SK-N-SH treated with all-trans-retinoic acid at 6 μM for 48 hours (cell line): Measurements from ENCODE around the gene STARD13.

ENCODE experiments used
- ATAC-seq: fragments of 200-7000 bp; cut with Tn5 transposase; 3 replicates; pipeline ENCODE4 v1.9.1; 2020; ENCODE audit warnings: mild to moderate bottlenecking, moderate library complexity
- ARNTL ChIP-seq: fragments of 450-650 bp; formaldehyde crosslinking; IDR thresholded peaks from 2 replicates; pipeline ENCODE4 v1.5.0; 2020; ENCODE audit warnings: low read depth, mild to moderate bottlenecking, moderate library complexity, borderline replicate concordance
- BACH2 ChIP-seq: fragments of 250-450 bp; sonication (Bioruptor Pico); IDR thresholded peaks from 2 replicates; pipeline ENCODE4 v1.9.0; 2021; ENCODE audit warnings: mild to moderate bottlenecking, borderline replicate concordance
- CREB5 ChIP-seq: fragments of 250-450 bp; sonication (Bioruptor Pico); IDR thresholded peaks from 2 replicates; pipeline ENCODE4 v1.5.1; 2020; ENCODE audit warnings: low read depth, mild to moderate bottlenecking, moderate library complexity
- CSDC2 ChIP-seq: fragments of 250-450 bp; sonication (Bioruptor Pico); IDR thresholded peaks from 2 replicates; pipeline ENCODE4 v1.5.0; 2020; ENCODE audit warnings: mild to moderate bottlenecking, moderate library complexity
- ESRRG ChIP-seq: fragments of 250-450 bp; sonication (Bioruptor Pico); IDR thresholded peaks from 2 replicates; pipeline ENCODE4 v1.6.1; 2021; ENCODE audit warnings: mild to moderate bottlenecking
- GLIS3 ChIP-seq: fragments of 250-450 bp; sonication (Bioruptor Pico); IDR thresholded peaks from 2 replicates; pipeline ENCODE4 v1.5.0; 2020; ENCODE audit warnings: mild to moderate bottlenecking, moderate library complexity
- ISL1 ChIP-seq: fragments of 250-450 bp; sonication (Bioruptor Pico); IDR thresholded peaks from 2 replicates; pipeline ENCODE4 v2.1.2; 2022; ENCODE audit warnings: mild to moderate bottlenecking, moderate library complexity
- OSR1 ChIP-seq: fragments of 250-450 bp; sonication (Bioruptor Pico); IDR thresholded peaks from 2 replicates; pipeline ENCODE4 v1.8.0; 2022; ENCODE audit warnings: moderate library complexity, mild to moderate bottlenecking, inconsistent platforms
- PPARA ChIP-seq: fragments of 250-450 bp; sonication (Bioruptor Pico); IDR thresholded peaks from 2 replicates; pipeline ENCODE4 v1.5.0; 2020; ENCODE audit warnings: mild to moderate bottlenecking, borderline replicate concordance
- RARB ChIP-seq: fragments of 250-450 bp; sonication (Bioruptor Pico); IDR thresholded peaks from 2 replicates; pipeline ENCODE4 v1.8.0; 2021; ENCODE audit warnings: mild to moderate bottlenecking, moderate library complexity
- SNAI2 ChIP-seq: fragments of 250-450 bp; sonication (Bioruptor Pico); IDR thresholded peaks from 2 replicates; pipeline ENCODE4 v1.5.0; 2020; ENCODE audit warnings: mild to moderate bottlenecking, moderate library complexity
- TCF4 ChIP-seq: fragments of 250-450 bp; sonication (Bioruptor Pico); IDR thresholded peaks from 2 replicates; pipeline ENCODE4 v1.8.0; 2021; ENCODE audit warnings: mild to moderate bottlenecking, moderate library complexity, borderline replicate concordance
- TOX ChIP-seq: fragments of 250-450 bp; sonication (Bioruptor Pico); IDR thresholded peaks from 2 replicates; pipeline ENCODE4 v1.8.0; 2021; ENCODE audit warnings: mild to moderate bottlenecking, moderate library complexity, borderline replicate concordance
- TSHZ2 ChIP-seq: fragments of 250-450 bp; sonication (Bioruptor Pico); IDR thresholded peaks from 2 replicates; pipeline ENCODE4 v1.5.0; 2020; ENCODE audit warnings: mild to moderate bottlenecking, moderate library complexity
- ZC3H10 ChIP-seq: fragments of 250-450 bp; sonication (Bioruptor Pico); IDR thresholded peaks from 2 replicates; pipeline ENCODE4 v1.5.1; 2021; ENCODE audit warnings: mild to moderate bottlenecking, moderate library complexity
- ZFP3 ChIP-seq: fragments of 250-450 bp; sonication (Bioruptor Pico); IDR thresholded peaks from 2 replicates; pipeline ENCODE4 v1.5.0; 2020; ENCODE audit warnings: mild to moderate bottlenecking, moderate library complexity
- ZFP30 ChIP-seq: fragments of 450-650 bp; formaldehyde crosslinking; IDR thresholded peaks from 2 replicates; pipeline ENCODE4 v1.5.0; 2022; ENCODE audit warnings: mild to moderate bottlenecking, moderate library complexity
- ZNF565 ChIP-seq: fragments of 450-650 bp; formaldehyde crosslinking; conservative IDR thresholded peaks from 2 replicates; pipeline ENCODE4 v1.5.0; 2020; ENCODE audit warnings: low read depth, mild to moderate bottlenecking, moderate library complexity
- ZNF70 ChIP-seq: fragments of 450-650 bp; formaldehyde crosslinking; IDR thresholded peaks from 2 replicates; pipeline ENCODE4 v1.5.0; 2020; ENCODE audit warnings: mild to moderate bottlenecking, moderate library complexity
- ZNF8 ChIP-seq: fragments of 450-650 bp; formaldehyde crosslinking; IDR thresholded peaks from 2 replicates; pipeline ENCODE4 v1.5.0; 2020; ENCODE audit warnings: mild to moderate bottlenecking, moderate library complexity
- TF ChIP-seq, protein P1 (sequence below): fragments of 250-450 bp; sonication (Bioruptor Pico); IDR thresholded peaks from 2 replicates; pipeline ENCODE4 v1.5.1; 2021; ENCODE audit warnings: mild to moderate bottlenecking, moderate library complexity

The STARD13 gene

GRCh38 chr13:33257841-33258807 is 27.4 kb downstream of the STARD13 start:
- no peak for ATAC-seq

GRCh38 chr13:33256148-33256840 is 29.3 kb downstream of the STARD13 start:
- ATAC-seq: no peak
- TF ChIP-seq CREB5 (CRISPR knock-in tag): no peak
- TF ChIP-seq ZC3H10 (CRISPR knock-in tag): no peak
- no peak for TF ChIP-seq ZNF565 (CRISPR knock-in tag)

More at GRCh38 chr13:33257841-33258807, 27.4 kb downstream of the STARD13 start:
- no peak for TF ChIP-seq ZNF70 (CRISPR knock-in tag)

DNA sequence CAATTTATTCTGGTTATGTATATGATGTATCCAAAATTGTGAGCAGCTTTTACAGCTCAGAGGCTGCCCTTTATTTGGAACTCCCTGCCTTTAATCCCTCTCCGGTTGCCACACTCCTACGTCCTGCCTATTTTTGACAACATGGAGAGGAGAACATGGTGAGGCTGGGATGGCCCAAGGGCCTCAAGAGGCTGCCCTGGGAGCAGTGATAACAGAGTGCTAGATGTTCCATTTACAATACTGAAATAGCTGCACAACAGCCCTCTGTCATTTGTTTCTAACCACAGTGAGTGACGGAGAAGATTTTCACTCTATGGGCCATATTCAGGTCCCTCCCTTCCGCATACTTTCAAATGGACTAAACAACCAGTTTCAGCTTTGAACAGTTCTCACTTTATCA is 33.4 kb downstream of the STARD13 start:
- ATAC-seq: peak; percentile 12; the same call in 1 of the 3 replicates
- no peak for TF ChIP-seq GLIS3 (CRISPR knock-in tag)
- TF ChIP-seq CSDC2 (CRISPR knock-in tag): no peak
- TF ChIP-seq ZC3H10 (CRISPR knock-in tag): no peak
- TF ChIP-seq TCF4: no peak
- no peak for TF ChIP-seq ZNF70 (CRISPR knock-in tag)
- TF ChIP-seq, all 23 proteins: peak for 0

GRCh38 chr13:33251131-33251661 is 34.4 kb downstream of the STARD13 start:
- no peak for TF ChIP-seq TOX (CRISPR knock-in tag)
- TF ChIP-seq PPARA (CRISPR knock-in tag): no peak
- peak; percentile 76 for TF ChIP-seq ISL1 (CRISPR knock-in tag)
- TF ChIP-seq RARB (CRISPR knock-in tag): no peak
- TF ChIP-seq TSHZ2: peak; percentile 67; the same call in 1 of the 2 replicates
- no peak for TF ChIP-seq ZFP3
- TF ChIP-seq TCF4: peak; percentile 61
- no peak for TF ChIP-seq ZNF8
- no peak; the same call in 1 of the 2 replicates for TF ChIP-seq CREB5 (CRISPR knock-in tag)
- no peak for TF ChIP-seq ZNF565 (CRISPR knock-in tag)
- TF ChIP-seq ZFP30 (CRISPR knock-in tag): no peak
- no peak for TF ChIP-seq ESRRG
- no peak for TF ChIP-seq BACH2 (CRISPR knock-in tag)
- ATAC-seq: peak; percentile 95

- no peak for ATAC-seq
- TF ChIP-seq ZNF565 (CRISPR knock-in tag) (no peak), ZFP30 (CRISPR knock-in tag) (no peak), ZFP3 (no peak), ZNF70 (CRISPR knock-in tag) (no peak), OSR1 (no peak), ESRRG (no peak), ARNTL (CRISPR knock-in tag) (no peak), SNAI2 (CRISPR knock-in tag) (no peak)
- TF ChIP-seq, protein P1, sequence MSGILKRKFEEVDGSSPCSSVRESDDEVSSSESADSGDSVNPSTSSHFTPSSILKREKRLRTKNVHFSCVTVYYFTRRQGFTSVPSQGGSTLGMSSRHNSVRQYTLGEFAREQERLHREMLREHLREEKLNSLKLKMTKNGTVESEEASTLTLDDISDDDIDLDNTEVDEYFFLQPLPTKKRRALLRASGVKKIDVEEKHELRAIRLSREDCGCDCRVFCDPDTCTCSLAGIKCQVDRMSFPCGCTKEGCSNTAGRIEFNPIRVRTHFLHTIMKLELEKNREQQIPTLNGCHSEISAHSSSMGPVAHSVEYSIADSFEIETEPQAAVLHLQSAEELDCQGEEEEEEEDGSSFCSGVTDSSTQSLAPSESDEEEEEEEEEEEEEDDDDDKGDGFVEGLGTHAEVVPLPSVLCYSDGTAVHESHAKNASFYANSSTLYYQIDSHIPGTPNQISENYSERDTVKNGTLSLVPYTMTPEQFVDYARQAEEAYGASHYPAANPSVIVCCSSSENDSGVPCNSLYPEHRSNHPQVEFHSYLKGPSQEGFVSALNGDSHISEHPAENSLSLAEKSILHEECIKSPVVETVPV: no peak
Observed at GRCh38 chr13:33250609-33251008, 34.9 kb downstream of the STARD13 start.
